Mesodermal cell (in vitro differentiated cells): ENCODE measurements around the gene TMEM86A.
"Not testable (repeated sequence)": the region's sequence is repeated elsewhere in the genome, so short reads cannot be mapped to it uniquely, and the experiment has no call there.

Experiments used
- H3K27ac ChIP-seq: 2 replicates; pipeline ENCODE4 v1.7.0; 2013; ENCODE audit warnings: mild to moderate bottlenecking, low read depth, low read length, moderate library complexity; ENCODE audit not compliant: severe bottlenecking
- H3K36me3 ChIP-seq: 2 replicates; pipeline ENCODE4 v1.7.1; 2013; ENCODE audit warnings: mild to moderate bottlenecking, low read length, moderate library complexity; ENCODE audit not compliant: control insufficient read depth, insufficient read depth
- H3K4me1 ChIP-seq: one replicate; pipeline ENCODE4 v1.7.1; 2013; ENCODE audit warnings: mild to moderate bottlenecking, low read length; ENCODE audit not compliant: insufficient read depth, control insufficient read depth, poor library complexity, severe bottlenecking
- H3K4me3 ChIP-seq: 2 replicates; pipeline ENCODE4 v1.7.0; 2013; ENCODE audit warnings: low read length, control low read depth, mild to moderate bottlenecking; ENCODE audit not compliant: insufficient read depth, poor library complexity, severe bottlenecking; ENCODE audit errors: extremely low read depth
- H3K9me3 ChIP-seq: 2 replicates; pipeline ENCODE4 v1.7.1; 2013; ENCODE audit warnings: mild to moderate bottlenecking, low read length, moderate library complexity; ENCODE audit not compliant: control insufficient read depth
- WGBS, 2 experiments: methylation state at CpG; one replicate each; pipeline ENCODE4 v1.1.5; 2013; ENCODE audit warnings: missing lambda C conversion rate in 2 of 2; ENCODE audit not compliant: insufficient coverage in 2 of 2; 5-methylcytosine and 5-hydroxymethylcytosine counted together

TMEM86A gene

GRCh38 chr11:18676803-18677202 is 21.8 kb upstream of the TMEM86A start:
- Histone ChIP-seq H3K9me3 (no peaks in the 10 kb centered on the region), H3K4me3 (no peak overlapping the region), H3K36me3 (no peaks in the 10 kb centered on the region), H3K27ac (no peak overlapping the region), H3K4me1 (no peaks in the 10 kb centered on the region)
- WGBS, 2 experiments: 81 to 83% methylated on average over 2 to 3 of the region's 4 CpGs

- WGBS, 2 experiments: 93 to 100% methylated on average over 1 to 2 of the region's 3 CpGs
- no peak overlapping the region for H3K27ac ChIP-seq
- H3K4me1 ChIP-seq: no peaks in the 10 kb centered on the region
- no peak overlapping the region for H3K4me3 ChIP-seq
- H3K9me3 ChIP-seq: no peaks in the 10 kb centered on the region
- H3K36me3 ChIP-seq: no peaks in the 10 kb centered on the region
Observed at GRCh38 chr11:18677560-18677959, 21.0 kb upstream of the TMEM86A start.

DNA sequence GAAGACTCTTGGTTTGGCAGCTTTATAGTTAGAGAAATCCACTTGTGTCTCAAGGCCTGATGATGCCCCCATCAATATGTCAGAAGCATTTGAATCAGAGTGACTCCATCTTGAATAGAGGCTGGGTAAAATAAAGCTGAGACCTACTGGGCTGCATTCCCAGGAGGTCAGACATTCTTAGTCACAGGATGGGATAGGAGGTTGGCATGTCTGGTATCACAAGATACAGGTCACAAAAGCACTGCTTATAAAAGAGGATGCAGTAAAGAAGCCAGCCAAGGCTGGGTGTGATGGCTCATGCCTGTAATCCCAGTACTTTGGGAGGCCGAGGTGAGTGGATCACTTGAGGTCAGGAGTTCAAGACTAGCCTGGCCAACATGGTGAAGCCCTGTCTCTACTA is 16.6 kb upstream of the TMEM86A start:
- 86 to 100% methylated on average over 1 of the region's 1 CpG for whole genome bisulfite sequencing, 2 experiments
- H3K9me3 ChIP-seq: not testable (repeated sequence)

DNA sequence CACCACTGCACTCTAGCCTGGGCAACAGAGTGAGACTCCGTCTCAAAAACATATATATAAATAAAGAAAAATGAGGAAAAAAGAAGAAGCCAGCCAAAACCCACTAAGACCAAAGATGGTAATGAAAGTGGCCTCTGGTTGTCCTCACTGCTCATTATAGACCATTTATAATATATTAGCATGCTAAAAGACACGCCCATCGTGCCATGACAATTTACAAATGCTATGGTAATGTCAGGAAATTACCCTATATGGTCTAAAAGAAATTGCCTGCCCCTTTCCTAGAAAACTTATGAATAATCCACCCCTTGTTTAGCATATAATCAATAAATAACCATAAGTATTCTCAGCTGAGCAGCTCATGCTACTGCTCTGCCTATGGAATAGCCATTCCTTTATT is 16.1 kb upstream of the TMEM86A start:
- no peaks in the 10 kb centered on the region for H3K9me3 ChIP-seq
- no peak overlapping the region for H3K4me3 ChIP-seq
- no peaks in the 10 kb centered on the region for H3K36me3 ChIP-seq
- no peak overlapping the region for H3K27ac ChIP-seq
- H3K4me1 ChIP-seq: no peaks in the 10 kb centered on the region
- 90% methylated on average over 2 of the region's 3 CpGs; no CpG with 5 or more reads in 1 of the 2 experiments for WGBS, 2 experiments

More for the DNA sequence above, 16.6 kb upstream of the TMEM86A start:
- H3K36me3 ChIP-seq, H3K4me3 ChIP-seq, H3K4me1 ChIP-seq, H3K27ac ChIP-seq: not testable (repeated sequence)

GRCh38 chr11:18684267-18684666 is 14.3 kb upstream of the TMEM86A start:
- WGBS, 2 experiments: 100% methylated on average over 1 of the region's 1 CpG
- no peak overlapping the region for H3K27ac ChIP-seq
- H3K9me3 ChIP-seq: no peaks in the 10 kb centered on the region

GRCh38 chr11:18691467-18692140 is 7.0 kb upstream of the TMEM86A start:
- H3K4me1 ChIP-seq, H3K9me3 ChIP-seq, H3K27ac ChIP-seq, H3K4me3 ChIP-seq, H3K36me3 ChIP-seq: not testable (repeated sequence)
- 79% methylated on average over 2 of the region's 4 CpGs; no CpG with 5 or more reads in 1 of the 2 experiments for WGBS, 2 experiments

More at GRCh38 chr11:18684267-18684666, 14.3 kb upstream of the TMEM86A start:
- Histone ChIP-seq H3K4me3 (no peak overlapping the region), H3K36me3 (no peaks in the 10 kb centered on the region), H3K4me1 (no peaks in the 10 kb centered on the region)

GRCh38 chr11:18692941-18693760 is 5.4 kb upstream of the TMEM86A start:
- Histone ChIP-seq H3K9me3 (no peaks in the 10 kb centered on the region), H3K4me1 (no peaks in the 10 kb centered on the region), H3K4me3 (no peak overlapping the region), H3K36me3 (no peaks in the 10 kb centered on the region), H3K27ac (no peak overlapping the region)
- 88 to 94% methylated on average over 6 to 7 of the region's 9 CpGs for WGBS, 2 experiments

DNA sequence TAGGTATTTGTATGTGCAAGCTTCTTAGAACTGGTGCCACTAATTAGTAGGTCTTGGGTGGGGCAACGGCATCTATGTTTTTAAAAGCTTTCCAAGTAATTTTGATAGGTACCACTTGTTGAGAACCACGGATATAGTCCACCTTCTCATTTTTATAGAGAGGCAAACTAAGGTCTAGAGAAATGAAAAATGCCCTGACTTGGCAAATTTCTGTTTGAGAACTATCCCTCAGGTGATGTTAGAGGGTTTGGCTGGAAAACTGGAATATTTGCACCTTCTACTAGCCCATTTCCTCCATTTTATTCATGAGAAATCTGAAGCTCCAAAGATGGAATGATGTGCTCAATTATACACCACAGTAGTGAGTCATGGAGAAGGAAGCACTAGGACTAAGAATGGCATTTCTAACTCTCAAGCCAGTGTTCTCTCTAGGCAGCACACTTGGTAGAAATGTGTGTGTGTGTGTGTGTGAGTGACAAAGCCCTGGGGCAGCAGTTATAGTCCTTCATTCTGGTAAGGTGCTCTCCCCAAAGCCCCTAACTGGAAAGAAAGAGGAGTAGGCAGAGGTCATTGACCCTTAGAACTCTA is 1.8 kb upstream of the TMEM86A start:
- no peak overlapping the region for H3K4me3 ChIP-seq
- 67 to 100% methylated on average over 1 of the region's 2 CpGs for WGBS, 2 experiments
- peaks cover 4% of the 10 kb centered on the region for H3K4me1 ChIP-seq
- H3K36me3 ChIP-seq: no peaks in the 10 kb centered on the region
- H3K27ac ChIP-seq: no peak overlapping the region
- H3K9me3 ChIP-seq: no peaks in the 10 kb centered on the region

GRCh38 chr11:18697576-18697975 is 1.0 kb upstream of the TMEM86A start:
- H3K4me1 ChIP-seq: peaks cover 4% of the 10 kb centered on the region
- H3K36me3 ChIP-seq: no peaks in the 10 kb centered on the region
- no peaks in the 10 kb centered on the region for H3K9me3 ChIP-seq
- no peak overlapping the region for H3K27ac ChIP-seq
- H3K4me3 ChIP-seq: no peak overlapping the region
- WGBS, 2 experiments: 89 to 100% methylated on average over 3 to 4 of the region's 4 CpGs

DNA sequence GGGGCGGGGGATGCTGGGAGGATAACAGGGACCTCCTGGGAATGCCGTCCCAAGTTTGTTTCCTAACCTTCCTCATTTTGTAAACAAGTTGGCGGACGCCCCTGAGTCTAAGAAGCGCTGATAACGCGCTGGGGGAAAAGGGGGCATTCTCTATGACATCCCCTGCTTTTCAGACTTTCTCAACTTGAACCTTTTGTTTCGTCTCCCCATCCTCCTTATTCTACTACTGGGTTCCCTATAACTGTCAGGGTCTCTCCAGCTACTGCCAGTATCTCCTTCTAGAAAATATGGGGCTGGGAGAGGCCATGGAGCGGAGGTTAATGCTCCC is 654 bp downstream of the TMEM86A start:
- H3K4me1 ChIP-seq: peaks cover 4% of the 10 kb centered on the region
- H3K27ac ChIP-seq: peak overlapping the region; percentile 79
- H3K4me3 ChIP-seq: peak overlapping the region; percentile 65
- H3K36me3 ChIP-seq: no peaks in the 10 kb centered on the region
- 1 to 2% methylated on average over 6 to 7 of the region's 9 CpGs for WGBS, 2 experiments
- H3K9me3 ChIP-seq: no peaks in the 10 kb centered on the region

- 86 to 88% methylated on average over 2 to 3 of the region's 3 CpGs for WGBS, 2 experiments
- Histone ChIP-seq H3K27ac (no peak overlapping the region), H3K36me3 (no peaks in the 10 kb centered on the region), H3K4me3 (no peak overlapping the region), H3K9me3 (no peaks in the 10 kb centered on the region), H3K4me1 (peaks cover 4% of the 10 kb centered on the region)
Observed at GRCh38 chr11:18699848-18700261, 1.3 kb downstream of the TMEM86A start.
